Measurements from ENCODE around the gene SLC35A5. TPM values are rescaled to one million over a fixed set of nuclear protein-coding genes. Genes with fewer than 3 reads are reported as not detected.

SLC35A5 gene
- total and polyA plus RNA-seq, 7 donors = 7.2 to 32.1 (median 16.1) TPM

DNA sequence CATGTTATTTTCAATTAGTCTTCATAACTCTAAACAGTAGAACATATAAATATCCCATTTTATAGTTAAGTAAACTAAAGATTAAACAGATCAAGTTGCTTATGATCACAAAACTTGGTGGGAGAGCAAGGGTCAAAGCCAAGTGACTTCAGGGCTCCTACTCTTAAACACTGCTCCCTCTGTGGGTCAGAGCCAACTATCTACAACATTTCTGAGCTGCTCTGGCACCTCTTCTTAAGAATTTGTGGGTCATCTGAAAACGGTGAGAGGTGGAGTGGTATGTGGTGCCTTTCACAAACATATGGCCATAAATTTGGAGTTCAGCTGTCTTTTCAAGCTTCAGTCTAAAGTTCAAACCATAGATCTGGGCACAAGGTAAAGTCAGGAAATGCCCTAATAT lies 11.0 kb upstream of the SLC35A5 start:
- WGBS, 2 donors = 16 to 48% methylated on average over 1 of the region's 1 CpG
- Histone ChIP-seq H3K36me3 (peaks cover 0 to 25% (median 9%) of the 10 kb centered on the region in 4 donors), H3K4me1 (peaks cover 0 to 7% (median 4%) of the 10 kb centered on the region in 4 donors), H3K9me3 (no peaks in the 10 kb centered on the region), H3K27me3 (no peaks in the 10 kb centered on the region), H3K4me3 (no peak overlapping the region), H3K27ac (no peak overlapping the region)
- DNase-seq = no peak
- TF ChIP-seq, protein P1, sequence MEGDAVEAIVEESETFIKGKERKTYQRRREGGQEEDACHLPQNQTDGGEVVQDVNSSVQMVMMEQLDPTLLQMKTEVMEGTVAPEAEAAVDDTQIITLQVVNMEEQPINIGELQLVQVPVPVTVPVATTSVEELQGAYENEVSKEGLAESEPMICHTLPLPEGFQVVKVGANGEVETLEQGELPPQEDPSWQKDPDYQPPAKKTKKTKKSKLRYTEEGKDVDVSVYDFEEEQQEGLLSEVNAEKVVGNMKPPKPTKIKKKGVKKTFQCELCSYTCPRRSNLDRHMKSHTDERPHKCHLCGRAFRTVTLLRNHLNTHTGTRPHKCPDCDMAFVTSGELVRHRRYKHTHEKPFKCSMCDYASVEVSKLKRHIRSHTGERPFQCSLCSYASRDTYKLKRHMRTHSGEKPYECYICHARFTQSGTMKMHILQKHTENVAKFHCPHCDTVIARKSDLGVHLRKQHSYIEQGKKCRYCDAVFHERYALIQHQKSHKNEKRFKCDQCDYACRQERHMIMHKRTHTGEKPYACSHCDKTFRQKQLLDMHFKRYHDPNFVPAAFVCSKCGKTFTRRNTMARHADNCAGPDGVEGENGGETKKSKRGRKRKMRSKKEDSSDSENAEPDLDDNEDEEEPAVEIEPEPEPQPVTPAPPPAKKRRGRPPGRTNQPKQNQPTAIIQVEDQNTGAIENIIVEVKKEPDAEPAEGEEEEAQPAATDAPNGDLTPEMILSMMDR (IDR thresholded peaks at IDR 0.05) = no peak
- TF ChIP-seq POLR2A (IDR thresholded peaks at IDR 0.05) (no peak), EP300 (IDR thresholded peaks at IDR 0.05) (no peak), POLR2AphosphoS5 (IDR thresholded peaks at IDR 0.05) (no peak)
- intact Hi-C loops (cut with DNase I) = no loop called here

DNA sequence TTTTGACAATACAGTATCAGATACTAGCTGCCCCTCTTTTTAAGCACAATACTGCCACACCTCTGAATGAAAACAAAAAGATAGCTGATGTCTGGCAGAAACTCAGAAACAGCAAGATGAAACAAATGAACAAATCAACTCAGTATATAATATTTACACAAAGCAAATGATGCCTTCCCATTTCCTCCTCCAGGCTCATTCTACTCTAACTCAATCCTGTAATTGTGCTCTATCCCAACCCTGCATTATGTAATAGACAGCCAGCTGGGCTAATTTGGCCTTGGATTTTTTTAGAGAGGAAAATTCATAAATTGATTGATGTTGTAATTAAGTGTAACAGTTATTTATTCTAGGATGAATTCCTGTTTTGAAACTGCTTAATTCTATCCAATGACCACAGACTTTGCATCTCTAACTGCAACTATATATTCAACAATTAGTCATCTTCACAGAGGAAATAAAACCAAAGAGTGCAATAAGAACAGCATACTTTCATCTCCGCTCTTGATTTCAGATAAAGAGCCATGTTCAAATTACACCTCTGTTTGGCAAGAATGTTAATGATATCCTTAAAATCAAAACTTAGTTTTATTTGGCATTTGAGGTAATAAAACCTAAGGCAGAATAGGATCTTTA lies 6.2 kb upstream of the SLC35A5 start:
- Histone ChIP-seq H3K4me1 (peaks cover 0 to 26% (median 24%) of the 10 kb centered on the region in 4 donors), H3K4me3 (no peak overlapping the region), H3K9me3 (no peaks in the 10 kb centered on the region), H3K36me3 (peaks cover 0 to 12% (median 0%) of the 10 kb centered on the region in 4 donors), H3K27ac (no peak overlapping the region), H3K27me3 (no peaks in the 10 kb centered on the region)
- WGBS, 2 donors = 12 to 47% methylated on average over 1 of the region's 1 CpG
- no peak for DNase-seq
- no peak for TF ChIP-seq POLR2A (IDR thresholded peaks at IDR 0.05)
- TF ChIP-seq, protein P1 (IDR thresholded peaks at IDR 0.05) = no peak
- no peak for TF ChIP-seq POLR2AphosphoS5 (IDR thresholded peaks at IDR 0.05)
- no peak for TF ChIP-seq EP300 (IDR thresholded peaks at IDR 0.05)
- intact Hi-C loops (cut with DNase I) = no loop called here

DNA sequence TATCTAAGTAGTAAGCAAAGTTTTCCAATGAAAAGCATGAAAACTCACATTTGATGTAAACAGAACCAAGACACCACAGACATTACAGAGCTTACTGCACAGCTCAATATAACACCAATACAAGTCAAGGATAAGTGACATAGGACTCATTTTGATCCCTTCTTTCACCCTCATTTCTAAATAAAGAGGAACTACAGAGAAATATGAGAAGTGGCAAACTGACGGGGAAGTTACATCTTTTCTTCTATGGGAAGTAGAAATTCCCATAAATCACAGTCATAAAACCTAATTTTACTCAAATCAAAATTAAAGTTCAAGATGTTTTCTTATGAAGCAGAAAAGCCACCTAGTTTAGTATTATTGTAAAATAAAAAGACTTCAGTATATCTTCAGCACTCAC lies 3.9 kb upstream of the SLC35A5 start:
- WGBS, 2 donors = 53 to 60% methylated on average over 1 of the region's 1 CpG
- H3K4me3 ChIP-seq = no peak overlapping the region
- no peak for DNase-seq
- no peak overlapping the region for H3K27ac ChIP-seq
- peaks cover 0 to 30% (median 22%) of the 10 kb centered on the region in 4 donors for H3K4me1 ChIP-seq
- H3K36me3 ChIP-seq = peaks cover 0 to 12% (median 0%) of the 10 kb centered on the region in 4 donors
- TF ChIP-seq POLR2A (IDR thresholded peaks at IDR 0.05) (no peak), POLR2AphosphoS5 (IDR thresholded peaks at IDR 0.05) (no peak), EP300 (IDR thresholded peaks at IDR 0.05) (no peak)
- TF ChIP-seq, protein P1 (IDR thresholded peaks at IDR 0.05) = no peak
- intact Hi-C loops (cut with DNase I) = no loop called here
- no peaks in the 10 kb centered on the region for H3K9me3 ChIP-seq
- H3K27me3 ChIP-seq = no peaks in the 10 kb centered on the region

DNA sequence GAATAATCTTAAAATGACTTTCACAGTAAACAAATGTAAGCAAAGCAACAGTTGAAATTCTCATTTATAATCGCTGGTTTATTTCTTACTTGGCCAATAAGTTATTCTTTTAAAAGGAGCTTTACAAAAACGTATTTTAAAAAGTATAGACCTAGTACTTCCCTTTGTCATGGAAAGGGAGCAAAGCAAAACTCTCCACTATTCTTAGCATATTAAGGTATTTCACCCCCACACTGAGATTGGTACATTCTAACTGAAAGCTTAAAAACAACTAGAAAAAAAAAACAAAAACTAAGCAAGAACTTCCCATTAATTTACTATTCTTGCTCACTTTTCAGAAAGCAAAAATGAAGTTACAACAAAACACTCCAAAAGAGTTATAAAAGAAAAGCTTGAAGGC lies 1.5 kb upstream of the SLC35A5 start:
- H3K4me1 ChIP-seq = peaks cover 0 to 37% (median 27%) of the 10 kb centered on the region in 4 donors
- H3K9me3 ChIP-seq = no peaks in the 10 kb centered on the region
- no peaks in the 10 kb centered on the region for H3K27me3 ChIP-seq
- peak overlapping the region; percentile 94 to 98 (median 97) for H3K27ac ChIP-seq
- no peak for DNase-seq
- TF ChIP-seq POLR2AphosphoS5 (IDR thresholded peaks at IDR 0.05) (no peak), POLR2A (IDR thresholded peaks at IDR 0.05) (no peak), EP300 (IDR thresholded peaks at IDR 0.05) (no peak)
- TF ChIP-seq, protein P1 (IDR thresholded peaks at IDR 0.05) = no peak
- H3K4me3 ChIP-seq = peak overlapping the region in 3 of 4 donors; percentile 68 to 98 (median 87)
- intact Hi-C loops (cut with DNase I) = loop anchor here (5.0 kb wide), 4 partner anchors 77 to 1187 kb away; partner anchors contain the start of genes ATP6V1A, GTPBP8 and NAA50
- H3K36me3 ChIP-seq = peaks cover 0 to 18% (median 0%) of the 10 kb centered on the region in 4 donors
- 8 to 25% methylated on average over 2 of the region's 2 CpGs for WGBS, 2 donors
